Measurements from ENCODE around the gene SLC41A1. TPM values are rescaled to one million over a fixed set of nuclear protein-coding genes. Genes with fewer than 3 reads are reported as not detected.

Gene SLC41A1
- total RNA-seq, 2 donors from 2014 or later = 26.7 to 64.1 TPM

- DNase-seq (ENCODE audit: low spot score) (no peak), ATAC-seq (ENCODE audit: insufficient number of reproducible peaks, low FRiP score, low read depth) (no peak)
- Histone ChIP-seq H3K9me3 (no peaks in the 10 kb centered on the region), H3K36me3 (no peaks in the 10 kb centered on the region), H3K4me1 (ENCODE audit: control insufficient read depth in 1 of 2, low read depth in 2 of 2) (no peaks in the 10 kb centered on the region), H3K4me3 (no peak overlapping the region), H3K27me3 (replicated peaks; ENCODE audit: insufficient read depth) (no peaks in the 10 kb centered on the region), H3K27ac (no peak overlapping the region)
- no peak for TF ChIP-seq CTCF (IDR thresholded peaks at IDR 0.05)
Measured at GRCh38 chr1:205756552-205756951, 56.4 kb downstream of the SLC41A1 start.

GRCh38 chr1:205754857-205755256 is 58.1 kb downstream of the SLC41A1 start:
- H3K4me1 ChIP-seq (ENCODE audit: control insufficient read depth in 1 of 2, low read depth in 2 of 2) = no peaks in the 10 kb centered on the region
- DNase-seq (ENCODE audit: low spot score) (no peak), ATAC-seq (ENCODE audit: insufficient number of reproducible peaks, low FRiP score, low read depth) (no peak)
- no peak overlapping the region for H3K27ac ChIP-seq
- no peaks in the 10 kb centered on the region for H3K27me3 ChIP-seq (replicated peaks; ENCODE audit: insufficient read depth)
- no peak overlapping the region for H3K4me3 ChIP-seq
- no peak for TF ChIP-seq CTCF (IDR thresholded peaks at IDR 0.05)
- no peaks in the 10 kb centered on the region for H3K36me3 ChIP-seq
- no peaks in the 10 kb centered on the region for H3K9me3 ChIP-seq

- DNase-seq (ENCODE audit: low spot score) = no peak
- TF ChIP-seq CTCF (IDR thresholded peaks at IDR 0.05) = no peak
- Histone ChIP-seq H3K27me3 (replicated peaks; ENCODE audit: insufficient read depth) (no peaks in the 10 kb centered on the region), H3K4me3 (peak overlapping the region; percentile 85), H3K9me3 (no peaks in the 10 kb centered on the region), H3K27ac (no peak overlapping the region), H3K4me1 (ENCODE audit: control insufficient read depth in 1 of 2, low read depth in 2 of 2) (peaks cover 17 to 21% of the 10 kb centered on the region in 2 donors), H3K36me3 (no peaks in the 10 kb centered on the region)
- no peak for ATAC-seq (ENCODE audit: insufficient number of reproducible peaks, low FRiP score, low read depth)
Measured at GRCh38 chr1:205751036-205751651, 61.9 kb downstream of the SLC41A1 start.

- DNase-seq (ENCODE audit: low spot score) (peak; percentile 96), ATAC-seq (ENCODE audit: insufficient number of reproducible peaks, low FRiP score, low read depth) (peak; percentile 97)
- Histone ChIP-seq H3K27me3 (replicated peaks; ENCODE audit: insufficient read depth) (no peaks in the 10 kb centered on the region), H3K36me3 (no peaks in the 10 kb centered on the region), H3K4me1 (ENCODE audit: control insufficient read depth in 1 of 2, low read depth in 2 of 2) (peaks cover 21 to 28% of the 10 kb centered on the region in 2 donors), H3K9me3 (no peaks in the 10 kb centered on the region), H3K27ac (peak within 1 kb of the TSS; percentile 94 to 95), H3K4me3 (peak within 1 kb of the TSS; percentile 85)
- TF ChIP-seq CTCF (IDR thresholded peaks at IDR 0.05) = no peak
Measured at GRCh38 chr1:205750138-205751035, 62.6 kb downstream of the SLC41A1 start, which contains the start of gene NUCKS1. Gene NUCKS1 (minus strand): TSS chr1:205750182. CDS start chr1:205749973, 209 bp downstream.
